HepG2 (cell line): Measurements from ENCODE around the gene GGTLC1.

ENCODE experiments used
- EP300 ChIP-seq, 3 experiments: sonication (generic) in 1 of 3; formaldehyde crosslinking in 1 of 3; IDR thresholded peaks; 2 replicates each; pipeline versions ENCODE4 v1.5.1 to v1.6.1; 2011 to 2020; ENCODE audit warnings: low read depth in 2 of 3, low read length in 2 of 3, borderline replicate concordance in 1 of 3, improper control_type of control experiment in 1 of 3, mild to moderate bottlenecking in 1 of 3, missing genetic modification reagents in 1 of 3, moderate library complexity in 1 of 3
- EZH2 ChIP-seq: conservative IDR thresholded peaks from 2 replicates; pipeline ENCODE4 v1.6.1; 2012; ENCODE audit warnings: mild to moderate bottlenecking, low read depth, low read length, moderate library complexity
- HOXA7 ChIP-seq: sonication (generic); formaldehyde crosslinking; IDR thresholded peaks from 2 replicates; pipeline ENCODE4 v1.8.1; 2022; ENCODE audit warnings: mild to moderate bottlenecking, missing genetic modification reagents, moderate library complexity
- JUN ChIP-seq: sonication (generic); formaldehyde crosslinking; IDR thresholded peaks from 2 replicates; pipeline ENCODE4 v1.4.0; 2020; ENCODE audit warnings: mild to moderate bottlenecking, missing genetic modification reagents
- MAFK ChIP-seq, 2 experiments: IDR thresholded peaks in 1 of 2; conservative IDR thresholded peaks in 1 of 2; 2 replicates each; pipeline ENCODE4 v1.6.1; 2011; ENCODE audit warnings: improper control_type of control experiment in 2 of 2, low read length in 2 of 2
- MXI1 ChIP-seq: IDR thresholded peaks from 3 replicates; pipeline ENCODE4 v1.6.1; 2012; ENCODE audit warnings: low read depth, low read length, inconsistent platforms, borderline replicate concordance
- ZBTB38 ChIP-seq: sonication (generic); formaldehyde crosslinking; IDR thresholded peaks from 2 replicates; pipeline ENCODE4 v1.5.1; 2020; ENCODE audit warnings: mild to moderate bottlenecking, missing genetic modification reagents
- ZBTB7A ChIP-seq: sonication (generic); formaldehyde crosslinking; IDR thresholded peaks from 2 replicates; pipeline ENCODE4 v1.8.0; 2022; ENCODE audit warnings: mild to moderate bottlenecking, missing genetic modification reagents
- TF ChIP-seq, protein P1 (sequence below): sonication (generic); formaldehyde crosslinking; IDR thresholded peaks from 2 replicates; pipeline ENCODE4 v1.4.0; 2020; ENCODE audit warnings: missing genetic modification reagents
- TF ChIP-seq, protein P2 (sequence below): sonication (generic); formaldehyde crosslinking; IDR thresholded peaks from 2 replicates; pipeline ENCODE4 v1.5.0; 2020; ENCODE audit warnings: missing genetic modification reagents
- TF ChIP-seq, protein P3 (sequence below): sonication (generic); formaldehyde crosslinking; IDR thresholded peaks from 2 replicates; pipeline ENCODE4 v1.4.0; 2020; ENCODE audit warnings: missing genetic modification reagents
- TF ChIP-seq, protein P4 (sequence below): sonication (generic); formaldehyde crosslinking; conservative IDR thresholded peaks from 2 replicates; pipeline ENCODE4 v1.8.1; 2023; ENCODE audit warnings: missing genetic modification reagents
- TF ChIP-seq, protein P5 (sequence below): sonication (generic); formaldehyde crosslinking; IDR thresholded peaks from 2 replicates; pipeline ENCODE4 v1.4.0; 2020; ENCODE audit warnings: low read depth, mild to moderate bottlenecking, missing genetic modification reagents

DNA sequence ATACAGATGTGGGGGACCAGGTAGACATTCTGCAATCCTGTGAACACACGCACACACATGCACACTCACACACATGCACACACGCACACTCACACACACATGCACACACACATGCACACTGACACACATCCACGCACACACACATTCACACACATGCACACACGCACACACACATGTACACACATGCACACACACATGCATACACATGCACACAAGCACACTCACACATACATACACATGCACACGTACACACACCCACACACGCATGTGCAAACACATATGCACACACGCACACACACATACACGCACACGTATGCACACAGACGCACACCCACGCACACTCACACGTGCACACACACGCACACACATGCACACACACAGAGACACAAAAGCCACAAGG is 14.3 kb upstream of the GGTLC1 start:
- no peak for TF ChIP-seq ZBTB38 (CRISPR knock-in tag)
- TF ChIP-seq EZH2 = no peak
- no peak for TF ChIP-seq EP300 (IDR thresholded peaks at IDR 0.05; ENCODE audit: low read depth in 2 of 2, low read length in 2 of 2)
- TF ChIP-seq EP300 (CRISPR knock-in tag; IDR thresholded peaks at IDR 0.05; ENCODE audit: borderline replicate concordance) = no peak
- TF ChIP-seq, protein P1, sequence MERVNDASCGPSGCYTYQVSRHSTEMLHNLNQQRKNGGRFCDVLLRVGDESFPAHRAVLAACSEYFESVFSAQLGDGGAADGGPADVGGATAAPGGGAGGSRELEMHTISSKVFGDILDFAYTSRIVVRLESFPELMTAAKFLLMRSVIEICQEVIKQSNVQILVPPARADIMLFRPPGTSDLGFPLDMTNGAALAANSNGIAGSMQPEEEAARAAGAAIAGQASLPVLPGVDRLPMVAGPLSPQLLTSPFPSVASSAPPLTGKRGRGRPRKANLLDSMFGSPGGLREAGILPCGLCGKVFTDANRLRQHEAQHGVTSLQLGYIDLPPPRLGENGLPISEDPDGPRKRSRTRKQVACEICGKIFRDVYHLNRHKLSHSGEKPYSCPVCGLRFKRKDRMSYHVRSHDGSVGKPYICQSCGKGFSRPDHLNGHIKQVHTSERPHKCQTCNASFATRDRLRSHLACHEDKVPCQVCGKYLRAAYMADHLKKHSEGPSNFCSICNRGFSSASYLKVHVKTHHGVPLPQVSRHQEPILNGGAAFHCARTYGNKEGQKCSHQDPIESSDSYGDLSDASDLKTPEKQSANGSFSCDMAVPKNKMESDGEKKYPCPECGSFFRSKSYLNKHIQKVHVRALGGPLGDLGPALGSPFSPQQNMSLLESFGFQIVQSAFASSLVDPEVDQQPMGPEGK (CRISPR knock-in tag) = no peak
- TF ChIP-seq, protein P2, sequence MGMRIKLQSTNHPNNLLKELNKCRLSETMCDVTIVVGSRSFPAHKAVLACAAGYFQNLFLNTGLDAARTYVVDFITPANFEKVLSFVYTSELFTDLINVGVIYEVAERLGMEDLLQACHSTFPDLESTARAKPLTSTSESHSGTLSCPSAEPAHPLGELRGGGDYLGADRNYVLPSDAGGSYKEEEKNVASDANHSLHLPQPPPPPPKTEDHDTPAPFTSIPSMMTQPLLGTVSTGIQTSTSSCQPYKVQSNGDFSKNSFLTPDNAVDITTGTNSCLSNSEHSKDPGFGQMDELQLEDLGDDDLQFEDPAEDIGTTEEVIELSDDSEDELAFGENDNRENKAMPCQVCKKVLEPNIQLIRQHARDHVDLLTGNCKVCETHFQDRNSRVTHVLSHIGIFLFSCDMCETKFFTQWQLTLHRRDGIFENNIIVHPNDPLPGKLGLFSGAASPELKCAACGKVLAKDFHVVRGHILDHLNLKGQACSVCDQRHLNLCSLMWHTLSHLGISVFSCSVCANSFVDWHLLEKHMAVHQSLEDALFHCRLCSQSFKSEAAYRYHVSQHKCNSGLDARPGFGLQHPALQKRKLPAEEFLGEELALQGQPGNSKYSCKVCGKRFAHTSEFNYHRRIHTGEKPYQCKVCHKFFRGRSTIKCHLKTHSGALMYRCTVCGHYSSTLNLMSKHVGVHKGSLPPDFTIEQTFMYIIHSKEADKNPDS (CRISPR knock-in tag) = no peak
- TF ChIP-seq HOXA7 (CRISPR knock-in tag) = no peak
- TF ChIP-seq, protein P3, sequence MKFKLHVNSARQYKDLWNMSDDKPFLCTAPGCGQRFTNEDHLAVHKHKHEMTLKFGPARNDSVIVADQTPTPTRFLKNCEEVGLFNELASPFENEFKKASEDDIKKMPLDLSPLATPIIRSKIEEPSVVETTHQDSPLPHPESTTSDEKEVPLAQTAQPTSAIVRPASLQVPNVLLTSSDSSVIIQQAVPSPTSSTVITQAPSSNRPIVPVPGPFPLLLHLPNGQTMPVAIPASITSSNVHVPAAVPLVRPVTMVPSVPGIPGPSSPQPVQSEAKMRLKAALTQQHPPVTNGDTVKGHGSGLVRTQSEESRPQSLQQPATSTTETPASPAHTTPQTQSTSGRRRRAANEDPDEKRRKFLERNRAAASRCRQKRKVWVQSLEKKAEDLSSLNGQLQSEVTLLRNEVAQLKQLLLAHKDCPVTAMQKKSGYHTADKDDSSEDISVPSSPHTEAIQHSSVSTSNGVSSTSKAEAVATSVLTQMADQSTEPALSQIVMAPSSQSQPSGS (CRISPR knock-in tag) = no peak
- TF ChIP-seq ZBTB7A (CRISPR knock-in tag) = no peak
- TF ChIP-seq MXI1 = no peak
- TF ChIP-seq, protein P4, sequence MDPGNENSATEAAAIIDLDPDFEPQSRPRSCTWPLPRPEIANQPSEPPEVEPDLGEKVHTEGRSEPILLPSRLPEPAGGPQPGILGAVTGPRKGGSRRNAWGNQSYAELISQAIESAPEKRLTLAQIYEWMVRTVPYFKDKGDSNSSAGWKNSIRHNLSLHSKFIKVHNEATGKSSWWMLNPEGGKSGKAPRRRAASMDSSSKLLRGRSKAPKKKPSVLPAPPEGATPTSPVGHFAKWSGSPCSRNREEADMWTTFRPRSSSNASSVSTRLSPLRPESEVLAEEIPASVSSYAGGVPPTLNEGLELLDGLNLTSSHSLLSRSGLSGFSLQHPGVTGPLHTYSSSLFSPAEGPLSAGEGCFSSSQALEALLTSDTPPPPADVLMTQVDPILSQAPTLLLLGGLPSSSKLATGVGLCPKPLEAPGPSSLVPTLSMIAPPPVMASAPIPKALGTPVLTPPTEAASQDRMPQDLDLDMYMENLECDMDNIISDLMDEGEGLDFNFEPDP = no peak
- TF ChIP-seq JUN (CRISPR knock-in tag) = no peak
- TF ChIP-seq, protein P5, sequence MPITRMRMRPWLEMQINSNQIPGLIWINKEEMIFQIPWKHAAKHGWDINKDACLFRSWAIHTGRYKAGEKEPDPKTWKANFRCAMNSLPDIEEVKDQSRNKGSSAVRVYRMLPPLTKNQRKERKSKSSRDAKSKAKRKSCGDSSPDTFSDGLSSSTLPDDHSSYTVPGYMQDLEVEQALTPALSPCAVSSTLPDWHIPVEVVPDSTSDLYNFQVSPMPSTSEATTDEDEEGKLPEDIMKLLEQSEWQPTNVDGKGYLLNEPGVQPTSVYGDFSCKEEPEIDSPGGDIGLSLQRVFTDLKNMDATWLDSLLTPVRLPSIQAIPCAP (CRISPR knock-in tag) = no peak
- TF ChIP-seq MAFK (conservative IDR thresholded peaks at IDR 0.05 in 1 of 2, IDR thresholded peaks at IDR 0.05 in 1 of 2; ENCODE audit: low read length in 2 of 2) = no peak
